CD4-positive, alpha-beta T cell treated with Interleukin-15 for 4 hours (primary cell): ENCODE measurements around the gene AP1G1.
"Not testable (repeated sequence)": the region's sequence is repeated elsewhere in the genome, so short reads cannot be mapped to it uniquely, and the experiment has no call there.

ENCODE experiments used
- DNase-seq: peaks from one replicate; pipeline ENCODE4 v3.0.0-alpha.2; 2020; ENCODE audit warnings: low spot score

Gene AP1G1

GRCh38 chr16:71700831-71701230, 107.8 kb downstream of the AP1G1 start:
- no peak for DNase-seq

GRCh38 chr16:71698491-71698890, 110.1 kb downstream of the AP1G1 start:
- DNase-seq, result no peak

- DNase-seq, result no peak
Measured at GRCh38 chr16:71693164-71693563, 115.5 kb downstream of the AP1G1 start.

- no peak for DNase-seq
Measured at GRCh38 chr16:71689901-71690300, 118.7 kb downstream of the AP1G1 start.

GRCh38 chr16:71687861-71688260, 120.8 kb downstream of the AP1G1 start:
- no peak for DNase-seq

GRCh38 chr16:71684280-71684679, 124.4 kb downstream of the AP1G1 start:
- not testable (repeated sequence) for DNase-seq

GRCh38 chr16:71681360-71681759, 127.3 kb downstream of the AP1G1 start:
- DNase-seq, result no peak
